Right ventricle myocardium superior (tissue), 1 donor: ENCODE measurements around the gene FBXO8. TPM values are rescaled to one million over a fixed set of nuclear protein-coding genes. Genes with fewer than 3 reads are reported as not detected.

Source experiments
- ATAC-seq: fragments of 200-7000 bp; cut with Tn5 transposase; one replicate; pipeline ENCODE4 v1.9.1; 2020; ENCODE audit warnings: mild to moderate bottlenecking; ENCODE audit not compliant: poor library complexity
- DNase-seq: peaks from one replicate; pipeline ENCODE4 v3.0.0-alpha.2; 2020
- intact Hi-C: fragments of 100-400 bp; cut with DNase I; formaldehyde crosslinking; loops from one replicate; pipeline ENCODE4 v1.11.2; 2022
- total RNA-seq: library from RNA; stranded (reverse); fragmentation: NEBNext Ultra II Directional; extraction: Animal tissue kit (Norgen Biotek cat#: 25700); gene quantifications from one replicate; pipeline ENCODE4 v1.2.1, GENCODE V29; 2021
- donor health status: DM: no; HTN: yes; CAD: no; lungs with severe emphysema.

FBXO8 gene
- total RNA-seq, 1 donor from 2014 or later: 27.5 TPM

DNA sequence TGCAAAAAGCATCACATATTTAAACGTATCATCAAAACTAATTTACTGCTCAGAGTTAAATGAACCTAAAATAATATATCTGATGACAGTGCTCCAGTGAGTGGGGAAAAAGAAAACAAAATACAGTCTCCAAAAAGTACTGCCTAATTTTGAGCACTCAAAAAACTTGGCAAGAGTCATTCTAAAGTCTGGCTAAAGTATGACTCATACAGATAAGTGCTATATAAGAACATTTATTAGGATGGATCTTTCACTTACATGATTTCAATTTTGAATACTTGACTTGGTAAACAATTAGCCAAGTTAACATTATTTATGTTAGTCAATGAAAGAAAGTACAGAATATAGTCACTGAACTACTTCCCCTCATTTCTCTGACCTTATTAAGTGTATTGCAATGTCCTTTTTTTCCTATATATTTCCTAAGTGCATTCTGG lies 27.2 kb downstream of the FBXO8 start:
- intact Hi-C loops: no loop called here
- ATAC-seq: peak; percentile 48
- no peak for DNase-seq

DNA sequence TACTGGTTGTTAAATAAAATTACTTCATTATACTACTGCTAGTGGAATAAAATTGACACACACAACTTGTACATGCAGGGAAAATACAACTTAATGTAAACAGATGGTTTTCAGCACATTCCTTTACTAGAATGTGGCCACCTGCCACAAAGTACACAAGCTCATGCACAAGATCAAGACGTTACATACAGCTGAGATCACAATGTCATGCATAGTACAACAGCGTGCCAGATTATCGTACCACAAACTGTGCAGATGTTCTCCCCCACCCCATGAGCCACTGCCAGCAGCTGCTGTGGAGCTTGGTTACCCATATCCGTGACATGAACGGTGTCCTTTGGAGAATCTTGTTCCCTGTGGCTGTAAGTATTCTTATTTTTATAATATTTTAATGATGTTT lies 27.7 kb downstream of the FBXO8 start:
- DNase-seq (no peak), ATAC-seq (no peak)
- intact Hi-C loops: no loop called here

DNA sequence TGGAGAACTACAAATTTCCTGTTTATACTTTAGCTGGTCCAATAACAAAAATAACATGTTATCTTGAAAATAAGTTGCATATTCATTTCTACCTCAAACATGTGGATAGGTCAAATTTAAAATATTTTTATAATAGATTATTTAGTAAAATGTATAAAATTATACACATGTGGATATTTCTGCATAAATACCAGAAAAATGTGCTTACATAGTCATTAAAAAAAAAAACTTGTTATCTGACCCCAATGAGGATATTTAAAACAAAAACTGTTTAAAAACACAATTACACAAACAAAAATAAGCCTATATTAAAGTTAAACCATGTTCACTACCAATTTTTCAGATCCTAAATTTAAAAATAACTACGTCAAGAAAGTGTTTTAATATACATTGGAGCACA lies 28.1 kb downstream of the FBXO8 start:
- DNase-seq: no peak
- intact Hi-C loops: no loop called here
- ATAC-seq: no peak

DNA sequence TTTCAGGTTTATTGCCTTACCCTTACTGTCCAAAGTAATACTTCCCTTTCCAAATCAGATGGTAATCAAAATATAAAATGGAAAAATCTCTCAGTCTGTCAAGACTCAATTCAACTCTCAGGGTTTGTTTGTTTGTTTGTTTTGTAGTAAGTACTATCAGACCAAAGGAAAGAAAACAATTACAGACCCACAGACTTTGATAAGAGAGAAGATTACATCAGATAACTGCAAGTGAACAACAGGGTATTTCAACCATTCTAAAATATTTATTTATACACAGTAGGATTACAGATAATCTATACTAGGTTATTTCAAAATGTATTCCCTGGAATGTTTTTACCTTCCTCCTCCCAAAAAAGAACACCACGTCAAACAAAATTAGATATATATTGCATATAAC lies 28.9 kb downstream of the FBXO8 start:
- no peak for ATAC-seq
- intact Hi-C loops: no loop called here

DNA sequence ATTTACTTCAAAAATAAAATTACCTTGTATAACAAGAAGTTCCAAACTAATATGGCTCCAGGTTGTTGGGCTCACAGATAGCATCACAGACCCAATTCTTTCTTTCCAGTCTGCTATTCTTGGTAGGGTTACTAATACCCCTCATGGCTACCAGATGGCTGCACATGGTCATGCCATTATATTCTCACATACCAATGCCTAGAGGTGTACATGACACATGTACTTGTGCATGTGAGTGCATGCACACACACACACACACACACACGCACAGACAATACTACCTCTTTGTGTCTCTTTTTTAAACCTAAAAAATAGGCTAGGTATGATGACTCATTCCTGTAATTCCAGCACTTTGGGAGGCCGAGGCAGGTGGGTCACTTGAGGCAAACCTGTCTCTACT lies 31.1 kb downstream of the FBXO8 start:
- ATAC-seq (no peak), DNase-seq (no peak)
- intact Hi-C loops: no loop called here

More for the DNA sequence above, 28.9 kb downstream of the FBXO8 start:
- no peak for DNase-seq

DNA sequence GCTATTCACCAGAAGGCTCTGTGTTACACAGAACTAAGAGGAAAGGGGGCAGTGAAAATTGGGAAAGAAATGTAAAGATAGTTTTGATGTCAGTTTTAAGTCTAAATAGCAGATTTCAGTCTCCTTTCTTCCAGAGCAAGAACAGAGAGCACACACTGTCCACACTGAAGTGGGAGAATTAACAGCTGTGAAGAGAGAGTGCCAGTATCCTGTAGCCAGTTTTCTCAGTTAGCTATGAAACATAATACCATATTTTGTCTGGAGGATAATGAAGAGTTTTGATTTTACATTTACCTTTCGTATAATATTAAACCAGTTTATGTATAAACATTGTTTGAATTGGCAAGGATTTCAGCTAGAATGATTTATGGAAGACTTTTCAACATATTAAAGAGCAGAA lies 35.1 kb downstream of the FBXO8 start:
- no peak for DNase-seq
- intact Hi-C loops: no loop called here
- ATAC-seq: peak; percentile 72

DNA sequence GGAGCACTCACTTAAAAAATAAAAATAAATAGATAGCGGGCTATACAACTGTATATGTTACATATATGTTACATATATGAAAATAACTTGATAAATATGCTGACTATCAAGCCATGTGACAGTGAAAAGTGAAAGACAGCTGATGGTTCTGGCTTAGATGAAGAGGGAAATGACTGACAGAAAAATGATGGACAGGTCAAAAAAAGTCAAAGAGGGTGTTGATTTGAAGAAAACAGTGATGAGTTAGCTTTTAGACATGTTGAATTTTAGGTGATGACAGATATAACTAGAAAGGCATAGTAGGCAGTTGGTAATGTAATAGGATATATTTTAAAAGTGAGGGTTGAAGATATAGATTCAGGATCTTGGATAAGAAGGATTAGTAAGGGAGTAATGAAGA lies 37.8 kb downstream of the FBXO8 start:
- intact Hi-C loops: no loop called here

DNA sequence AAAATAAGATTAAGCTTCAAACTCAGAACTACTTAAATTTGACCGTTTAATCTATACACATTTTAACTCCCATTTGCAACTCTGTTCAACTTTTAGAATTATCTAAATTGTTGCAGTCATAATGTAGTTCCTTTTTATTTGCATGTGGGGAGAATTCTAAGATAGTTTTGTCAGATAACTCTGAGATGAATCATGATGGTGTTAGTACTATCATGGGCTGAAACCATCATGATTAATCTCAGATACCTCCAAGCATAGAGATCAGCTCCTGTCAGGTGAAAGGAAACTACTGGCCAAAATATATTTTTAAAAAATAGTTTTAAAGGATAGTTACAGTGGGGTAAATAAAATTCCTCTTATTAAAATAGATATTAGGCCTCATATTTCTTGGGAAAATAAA lies 39.0 kb downstream of the FBXO8 start:
- ATAC-seq (no peak), DNase-seq (no peak)
- intact Hi-C loops: no loop called here

More for the DNA sequence above, 37.8 kb downstream of the FBXO8 start:
- DNase-seq (no peak), ATAC-seq (no peak)

DNA sequence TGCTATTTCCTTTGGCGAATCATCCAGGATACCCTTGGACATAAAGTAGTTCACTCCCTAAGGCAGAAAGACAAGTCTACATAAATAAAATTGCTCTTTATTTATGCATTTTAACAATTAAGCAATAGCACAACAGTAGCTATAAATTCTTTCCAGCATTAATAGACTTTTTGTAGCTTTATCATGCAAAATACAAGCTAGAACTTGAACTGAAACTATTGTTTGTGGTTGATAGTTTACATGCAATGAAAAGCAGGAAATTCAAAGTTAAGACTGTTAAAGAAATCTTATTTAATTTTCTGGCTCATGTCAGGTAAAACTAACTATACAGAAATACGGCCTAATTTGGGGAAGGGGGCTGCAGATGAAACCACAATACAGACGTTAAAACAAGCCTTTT lies 42.3 kb downstream of the FBXO8 start:
- no peak for ATAC-seq
- intact Hi-C loops: no loop called here

DNA sequence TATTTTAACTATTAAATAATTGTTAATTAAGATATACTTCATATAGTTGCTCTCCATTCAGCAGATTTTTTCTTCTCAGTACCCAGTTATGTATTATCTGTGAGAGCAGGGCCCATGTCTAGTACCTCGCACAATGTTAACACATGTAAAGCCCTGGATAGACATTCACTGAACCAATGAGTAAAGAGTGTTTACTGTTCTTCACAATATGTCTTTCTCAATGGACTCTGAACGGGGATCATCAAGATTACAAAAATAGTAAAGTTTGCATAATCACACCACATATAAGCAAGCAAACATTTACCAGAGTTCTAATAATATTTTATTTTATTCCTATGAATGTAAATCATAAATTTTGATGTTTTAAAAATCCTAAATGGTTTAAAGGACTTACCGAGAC lies 47.1 kb downstream of the FBXO8 start:
- DNase-seq: no peak
- ATAC-seq: no peak
- intact Hi-C loops: no loop called here

More for the DNA sequence above, 42.3 kb downstream of the FBXO8 start:
- no peak for DNase-seq

DNA sequence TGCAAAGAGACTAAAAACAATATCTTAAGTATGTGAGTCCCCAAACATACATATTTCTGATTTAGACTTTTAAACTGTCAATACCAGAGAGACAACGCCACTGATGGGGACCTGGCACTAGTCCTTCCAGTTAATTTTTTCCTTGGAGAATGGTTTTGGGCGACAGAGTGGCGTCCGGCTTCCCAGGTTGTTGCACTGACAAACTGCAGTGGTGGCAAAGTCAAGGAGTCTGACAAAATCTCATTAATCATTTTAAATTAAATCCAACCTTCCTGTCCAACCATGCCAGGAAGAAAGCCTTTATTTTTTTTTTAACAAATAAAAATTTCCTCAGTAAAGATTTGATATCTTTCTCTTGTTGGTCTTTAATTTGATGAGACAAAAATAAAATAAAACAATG lies 52.8 kb downstream of the FBXO8 start:
- ATAC-seq (no peak), DNase-seq (no peak)
- intact Hi-C loops: no loop called here

DNA sequence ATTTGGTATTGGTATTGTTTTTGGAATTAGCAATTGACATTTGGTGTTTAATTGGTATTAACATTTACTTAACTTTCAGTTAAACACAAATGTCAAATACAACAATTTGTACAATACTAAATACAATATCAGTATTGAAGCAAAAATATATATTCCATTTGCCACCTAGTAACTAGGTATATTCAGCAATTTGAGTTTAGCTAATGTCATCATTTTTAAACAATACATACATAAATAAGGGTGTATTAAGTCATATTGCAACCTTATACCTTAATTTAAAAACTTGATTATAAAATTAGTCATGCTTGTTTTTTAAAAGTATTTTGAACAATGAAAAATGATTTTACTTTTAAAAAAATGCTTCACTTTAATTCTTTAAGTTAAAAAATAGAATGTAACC lies 53.3 kb downstream of the FBXO8 start:
- ATAC-seq (no peak), DNase-seq (no peak)
- intact Hi-C loops: no loop called here

DNA sequence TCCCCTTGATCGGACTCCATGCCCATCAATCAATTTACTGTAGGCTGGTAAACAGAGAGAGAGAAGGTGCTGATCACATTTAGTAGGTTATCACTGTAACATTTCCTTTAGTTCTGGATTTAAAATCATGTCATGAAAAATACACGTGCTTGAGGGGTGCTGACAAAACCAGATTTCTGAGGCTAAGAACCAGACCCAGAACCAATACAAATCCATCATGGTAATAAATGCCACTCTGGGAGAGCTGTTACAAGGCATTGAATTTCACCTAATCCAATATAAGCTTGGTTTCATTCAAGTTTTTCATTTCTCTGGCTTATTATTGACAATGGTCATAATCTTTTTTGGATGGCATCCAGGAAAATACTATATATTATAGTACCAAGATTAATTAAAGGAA lies 54.5 kb downstream of the FBXO8 start:
- intact Hi-C loops: no loop called here
- ATAC-seq (no peak), DNase-seq (no peak)

DNA sequence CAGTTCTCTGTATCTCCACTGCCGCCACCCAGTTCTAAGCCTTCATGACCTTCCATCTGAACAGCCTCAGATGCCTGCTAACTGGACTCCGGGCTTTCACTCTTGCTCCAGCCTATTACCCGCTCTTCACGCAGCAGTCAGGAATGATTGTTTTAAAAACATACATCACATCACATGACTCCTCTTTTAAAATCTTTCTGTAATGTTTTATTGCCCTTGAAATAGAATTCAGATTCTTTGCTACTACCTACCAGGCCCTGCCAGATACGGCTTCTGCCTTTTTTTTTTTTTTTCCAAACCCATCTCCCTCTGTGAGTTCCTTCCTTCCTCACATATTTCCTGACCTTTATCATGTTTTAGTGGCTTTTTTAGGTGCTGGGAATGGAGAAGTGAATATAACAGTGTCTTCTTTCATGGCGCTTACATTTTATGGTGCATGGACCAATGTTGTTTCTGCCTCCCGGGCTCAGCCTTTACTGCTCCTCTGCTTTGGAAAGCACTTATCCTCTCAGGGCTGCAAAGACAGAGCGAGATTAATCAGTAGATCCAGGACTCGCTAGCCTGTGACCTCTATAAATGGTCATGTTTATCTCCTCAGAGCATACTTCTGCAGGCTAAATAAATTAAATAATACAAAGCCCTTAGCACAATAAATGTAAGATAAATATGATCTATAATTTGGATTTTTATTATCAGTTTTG lies 58.0 kb downstream of the FBXO8 start:
- ATAC-seq (no peak), DNase-seq (no peak)
- intact Hi-C loops: no loop called here

DNA sequence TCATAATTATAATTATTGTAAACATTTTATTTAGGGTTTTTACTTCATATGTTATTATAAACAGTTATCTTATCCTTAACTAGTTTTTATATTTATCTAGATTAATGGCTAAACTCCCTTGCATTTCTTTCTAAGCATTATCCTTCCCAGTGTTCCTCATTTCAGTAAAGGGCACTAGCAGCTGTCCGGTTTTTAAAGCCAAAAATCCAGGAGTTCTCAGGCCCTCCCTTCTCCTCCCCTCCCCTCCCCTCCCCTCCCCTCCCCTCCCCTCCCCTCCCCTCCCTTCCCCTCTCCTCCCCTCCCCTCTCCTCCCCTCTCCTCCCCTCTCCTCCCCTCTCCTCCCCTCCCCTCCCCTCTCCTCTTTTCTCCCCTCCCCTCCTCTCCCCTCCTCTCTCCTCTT lies 58.9 kb downstream of the FBXO8 start:
- no peak for ATAC-seq
- DNase-seq: no peak
- intact Hi-C loops: no loop called here

DNA sequence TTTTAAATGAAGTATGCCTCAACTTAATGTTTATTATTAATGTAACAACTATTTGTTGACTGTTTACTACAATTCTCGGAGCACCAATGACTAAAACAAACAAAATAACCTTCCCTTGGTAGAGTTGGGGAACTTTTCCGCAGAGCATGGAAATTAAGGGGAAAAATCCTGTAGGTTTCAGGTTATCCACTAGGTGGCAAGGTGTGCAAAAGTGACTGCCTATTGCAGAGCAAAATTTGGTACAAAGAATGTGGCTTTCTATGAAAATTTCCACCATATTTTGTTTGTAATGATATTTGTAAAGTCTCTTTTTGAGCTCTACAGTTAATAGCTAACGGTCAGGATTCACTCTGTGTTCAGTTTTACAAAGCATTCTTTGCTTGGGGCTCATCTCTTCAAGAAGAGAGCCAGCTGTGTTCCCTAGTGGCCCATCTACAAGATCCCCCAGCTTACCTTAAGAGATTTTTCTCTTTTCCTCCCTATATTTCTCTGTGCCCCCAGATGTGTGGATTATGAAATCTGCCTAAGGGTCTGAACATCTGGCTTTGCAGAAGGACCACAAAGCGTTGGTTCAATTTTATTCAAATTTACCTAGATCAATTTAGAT lies 61.1 kb downstream of the FBXO8 start:
- no peak for ATAC-seq

DNA sequence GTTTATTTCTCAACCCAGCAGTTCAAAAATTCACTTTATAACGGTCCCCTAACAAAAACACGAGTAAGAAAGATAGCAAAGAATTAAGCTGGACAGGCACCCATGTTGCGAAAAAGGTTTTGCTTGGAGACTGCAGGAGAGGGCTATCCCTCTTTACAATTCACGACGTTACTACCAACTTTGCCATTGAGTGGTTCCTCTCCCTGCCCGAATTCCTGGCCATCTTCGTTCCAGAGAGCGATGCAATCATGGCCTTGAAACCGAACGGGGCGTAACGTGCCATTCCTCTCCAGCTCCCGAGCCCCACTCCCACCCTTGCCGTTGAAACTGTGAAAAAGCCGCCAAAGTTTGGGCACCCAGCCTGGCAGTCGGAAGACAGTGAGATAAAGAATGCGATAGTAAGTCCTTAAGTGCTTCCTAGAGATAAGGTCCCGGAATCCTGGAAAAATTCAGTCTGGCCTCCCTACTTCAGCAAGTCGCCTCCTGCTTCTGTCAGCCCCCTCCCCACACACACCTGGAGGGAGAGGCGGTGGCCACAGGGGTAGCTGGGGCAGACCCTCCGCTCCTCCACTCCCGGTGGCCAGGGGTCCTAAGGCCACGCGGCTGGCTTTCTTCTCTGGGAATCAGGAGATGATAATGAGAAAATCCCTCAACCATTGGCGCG lies 65.2 kb downstream of the FBXO8 start:
- peak; percentile 22 for ATAC-seq
- intact Hi-C loops: no loop called here
- DNase-seq: no peak

More for the DNA sequence above, 61.1 kb downstream of the FBXO8 start:
- intact Hi-C loops: no loop called here
- no peak for DNase-seq

DNA sequence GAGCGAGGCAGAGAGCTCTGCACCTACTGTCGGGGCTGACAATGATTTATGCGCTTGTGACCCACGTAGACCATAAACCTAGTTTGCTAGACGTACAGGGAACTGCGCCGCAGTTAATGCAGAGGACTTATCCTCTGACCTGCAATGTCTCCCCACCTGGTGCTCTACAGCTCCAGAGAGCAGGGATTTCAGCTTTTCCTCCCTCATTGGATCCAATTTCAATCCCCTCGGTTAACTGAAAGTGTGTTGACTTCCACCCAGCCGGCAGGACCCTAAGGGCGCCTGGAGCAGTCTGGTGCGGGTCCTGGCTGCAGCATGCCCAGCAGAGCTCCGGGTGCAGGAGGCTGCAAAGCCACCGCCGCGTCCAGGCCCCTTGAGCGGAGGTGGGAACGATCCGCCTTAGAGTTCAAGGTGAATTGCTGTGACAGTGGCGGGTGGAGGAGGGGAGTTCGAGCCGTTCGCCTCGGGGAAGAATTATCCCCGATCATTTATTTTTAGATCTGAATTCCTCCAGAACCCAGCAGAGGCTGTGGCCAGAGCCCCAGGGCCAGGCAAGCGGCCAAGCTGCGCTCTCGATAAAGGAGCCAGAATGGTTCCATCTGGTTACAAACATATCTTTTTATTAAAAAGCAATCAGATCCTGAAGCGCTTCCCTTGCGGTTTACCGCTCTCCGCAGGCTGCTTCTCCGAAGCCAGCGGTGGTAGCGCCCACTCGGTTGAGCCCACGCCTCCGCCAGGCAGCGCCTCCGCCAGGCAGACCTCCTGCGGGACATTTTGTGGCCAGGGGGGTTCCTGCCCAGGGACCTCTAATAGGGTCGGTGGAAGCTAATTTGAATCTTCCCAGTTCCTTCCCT lies 66.0 kb downstream of the FBXO8 start:
- ATAC-seq (peak; percentile 86), DNase-seq (peak; percentile 73)

DNA sequence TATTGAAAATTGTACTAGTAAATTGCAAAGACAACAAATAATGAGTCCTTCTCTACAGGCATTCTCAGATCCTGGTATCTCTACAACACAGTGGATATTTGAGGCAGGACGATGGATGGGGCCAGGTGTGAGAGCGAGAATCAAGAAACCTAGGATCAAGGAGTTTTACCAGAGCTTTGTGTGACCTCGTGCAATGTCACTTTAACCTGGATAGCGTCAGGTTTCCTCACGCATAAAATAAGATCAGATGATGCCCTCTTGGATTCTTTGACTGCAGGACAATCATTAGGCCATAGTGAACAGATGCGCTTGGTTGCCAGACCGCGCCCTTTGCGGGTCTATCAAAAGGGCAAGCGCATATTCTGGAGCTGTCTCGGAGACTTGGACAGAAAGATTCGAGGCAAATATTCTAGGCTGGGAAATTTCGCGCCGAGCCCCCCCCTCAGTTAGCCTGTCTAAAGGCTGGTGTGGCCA lies 66.6 kb downstream of the FBXO8 start:
- peak; percentile 32 for DNase-seq
- ATAC-seq: no peak
- intact Hi-C loops: no loop called here

More for the DNA sequence above, 66.0 kb downstream of the FBXO8 start:
- intact Hi-C loops: no loop called here
